Measurements from ENCODE around the gene FAM240B.

Gene FAM240B

DNA sequence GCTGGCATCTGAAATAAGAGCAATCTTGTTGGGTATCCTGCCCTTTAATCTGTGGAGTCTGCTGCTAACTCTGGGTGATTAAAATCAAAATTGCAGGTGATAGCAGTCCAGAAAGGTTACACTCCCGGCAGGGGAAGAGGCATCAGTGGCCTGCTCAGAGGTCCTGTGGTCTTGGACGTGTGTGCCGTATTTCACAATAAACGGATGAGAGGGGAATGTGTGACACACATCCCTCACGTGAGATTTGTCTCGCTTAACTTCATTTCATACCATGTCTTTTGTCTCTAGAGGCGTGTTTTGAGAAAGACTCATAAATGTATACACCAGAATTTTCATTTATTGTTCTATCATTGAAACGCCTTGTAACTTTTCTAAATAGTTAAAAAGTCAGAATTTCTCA, 36.6 kb downstream of the FAM240B start:
- no peaks in the 10 kb centered on the region for H3K36me3 ChIP-seq (ENCODE audit: insufficient read depth, low read length)
- H3K27ac ChIP-seq (ENCODE audit: low read depth, low read length): no peak overlapping the region
- H3K4me1 ChIP-seq (ENCODE audit: insufficient read depth, low read length): peaks cover 53% of the 10 kb centered on the region
- no peak overlapping the region for H3K9ac ChIP-seq (ENCODE audit: low read depth, low read length)
- 92% methylated on average over 8 of the region's 8 CpGs for WGBS
- H3K9me3 ChIP-seq (ENCODE audit: insufficient read depth, low read depth, low read length): no peaks in the 10 kb centered on the region
- no peak overlapping the region for H3K4me3 ChIP-seq (ENCODE audit: low read length)
- no peaks in the 10 kb centered on the region for H3K27me3 ChIP-seq (ENCODE audit: insufficient read depth, low read length)

DNA sequence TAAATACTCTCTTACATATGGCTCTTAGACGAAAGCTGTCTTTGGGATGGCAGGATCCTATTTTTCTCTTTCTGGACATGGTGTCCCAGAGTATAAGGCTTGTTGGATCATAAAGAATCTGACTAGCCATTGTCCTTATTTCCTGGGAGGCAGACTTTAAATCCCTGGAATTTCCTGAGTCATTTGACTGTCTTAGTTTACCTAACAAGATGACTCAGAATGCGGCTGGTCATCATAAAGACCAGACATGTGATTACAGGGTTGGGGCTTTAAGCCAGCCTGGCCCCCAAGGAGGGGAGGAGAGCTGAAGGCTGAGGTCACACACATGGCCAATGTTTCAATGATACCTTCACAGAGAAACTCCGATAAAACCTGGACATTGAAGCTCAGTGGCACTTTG, 37.2 kb downstream of the FAM240B start:
- H3K9ac ChIP-seq (ENCODE audit: low read depth, low read length): peak overlapping the region; percentile 5; the same call in 1 of the 2 replicates
- WGBS: 69% methylated on average over 2 of the region's 3 CpGs
- no peaks in the 10 kb centered on the region for H3K27me3 ChIP-seq (ENCODE audit: insufficient read depth, low read length)
- H3K9me3 ChIP-seq (ENCODE audit: insufficient read depth, low read depth, low read length): no peaks in the 10 kb centered on the region
- H3K4me1 ChIP-seq (ENCODE audit: insufficient read depth, low read length): peaks cover 48% of the 10 kb centered on the region
- no peaks in the 10 kb centered on the region for H3K36me3 ChIP-seq (ENCODE audit: insufficient read depth, low read length)
- H3K27ac ChIP-seq (ENCODE audit: low read depth, low read length): peak overlapping the region; percentile 49; the same call in 1 of the 2 replicates
- no peak overlapping the region for H3K4me3 ChIP-seq (ENCODE audit: low read length)

DNA sequence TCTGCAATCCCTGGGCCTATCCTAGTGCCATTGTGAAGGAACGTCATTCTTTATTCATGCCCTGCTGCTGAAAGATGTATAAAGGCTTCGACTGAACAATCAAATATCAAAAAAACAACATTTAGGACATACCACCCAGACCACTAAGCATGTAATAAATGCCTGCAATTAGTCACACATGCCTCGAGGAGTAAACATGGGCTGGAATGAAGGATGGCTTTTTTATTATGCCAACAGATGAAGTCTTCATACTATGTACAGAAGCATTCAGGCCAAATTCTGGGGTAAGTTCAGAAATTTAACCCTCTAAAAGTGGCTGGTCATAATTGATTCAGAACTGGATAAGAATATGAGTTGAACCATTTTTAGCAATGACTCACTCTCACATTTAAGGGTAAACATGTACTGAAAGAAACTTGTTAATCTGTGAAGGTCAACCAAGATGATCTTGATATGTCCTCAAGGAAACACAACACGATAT, 38.1 kb downstream of the FAM240B start:
- 94% methylated on average over 3 of the region's 4 CpGs for WGBS
- no peaks in the 10 kb centered on the region for H3K9me3 ChIP-seq (ENCODE audit: insufficient read depth, low read depth, low read length)
- no peak overlapping the region for H3K27ac ChIP-seq (ENCODE audit: low read depth, low read length)
- H3K4me1 ChIP-seq (ENCODE audit: insufficient read depth, low read length): peaks cover 43% of the 10 kb centered on the region
- H3K4me3 ChIP-seq (ENCODE audit: low read length): no peak overlapping the region
- no peaks in the 10 kb centered on the region for H3K27me3 ChIP-seq (ENCODE audit: insufficient read depth, low read length)
- no peaks in the 10 kb centered on the region for H3K36me3 ChIP-seq (ENCODE audit: insufficient read depth, low read length)
- no peak overlapping the region; the same call in 1 of the 2 replicates for H3K9ac ChIP-seq (ENCODE audit: low read depth, low read length)

DNA sequence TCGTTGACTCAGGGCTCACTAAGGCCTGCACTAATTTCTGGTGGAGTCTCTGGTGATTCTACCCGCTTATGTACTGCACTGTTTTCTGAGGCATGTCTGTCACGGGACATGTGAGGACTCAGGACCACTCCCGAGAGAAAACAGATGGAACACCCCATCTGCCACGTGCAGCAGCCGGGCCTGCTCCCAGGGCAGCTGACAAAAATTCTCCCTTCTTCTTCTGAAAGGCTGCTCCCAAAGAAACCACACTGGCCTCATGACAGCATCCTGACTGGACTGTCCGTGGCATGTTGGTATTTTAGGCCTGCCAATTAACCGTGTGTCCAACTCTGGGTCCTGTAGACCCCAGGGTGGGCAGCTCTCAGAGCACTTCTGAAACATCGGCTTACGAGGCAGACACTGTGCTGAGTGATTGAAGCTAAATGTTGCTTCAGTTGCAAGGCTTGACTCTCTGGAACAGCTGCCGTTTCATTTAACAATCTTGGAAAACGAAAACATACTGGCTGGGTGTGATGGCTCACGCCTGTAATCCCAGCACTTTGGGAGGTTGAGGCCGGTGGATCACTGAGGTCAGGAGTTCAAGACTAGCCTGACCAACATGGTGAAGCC, 39.0 kb downstream of the FAM240B start:
- H3K27me3 ChIP-seq (ENCODE audit: insufficient read depth, low read length): no peaks in the 10 kb centered on the region; the same call in 1 of the 2 replicates
- H3K27ac ChIP-seq (ENCODE audit: low read depth, low read length): no peak overlapping the region
- H3K9ac ChIP-seq (ENCODE audit: low read depth, low read length): no peak overlapping the region
- H3K36me3 ChIP-seq (ENCODE audit: insufficient read depth, low read length): no peaks in the 10 kb centered on the region
- H3K4me1 ChIP-seq (ENCODE audit: insufficient read depth, low read length): peaks cover 37% of the 10 kb centered on the region
- H3K4me3 ChIP-seq (ENCODE audit: low read length): no peak overlapping the region
- H3K9me3 ChIP-seq (ENCODE audit: insufficient read depth, low read depth, low read length): no peaks in the 10 kb centered on the region
- 93% methylated on average over 14 of the region's 14 CpGs for WGBS

DNA sequence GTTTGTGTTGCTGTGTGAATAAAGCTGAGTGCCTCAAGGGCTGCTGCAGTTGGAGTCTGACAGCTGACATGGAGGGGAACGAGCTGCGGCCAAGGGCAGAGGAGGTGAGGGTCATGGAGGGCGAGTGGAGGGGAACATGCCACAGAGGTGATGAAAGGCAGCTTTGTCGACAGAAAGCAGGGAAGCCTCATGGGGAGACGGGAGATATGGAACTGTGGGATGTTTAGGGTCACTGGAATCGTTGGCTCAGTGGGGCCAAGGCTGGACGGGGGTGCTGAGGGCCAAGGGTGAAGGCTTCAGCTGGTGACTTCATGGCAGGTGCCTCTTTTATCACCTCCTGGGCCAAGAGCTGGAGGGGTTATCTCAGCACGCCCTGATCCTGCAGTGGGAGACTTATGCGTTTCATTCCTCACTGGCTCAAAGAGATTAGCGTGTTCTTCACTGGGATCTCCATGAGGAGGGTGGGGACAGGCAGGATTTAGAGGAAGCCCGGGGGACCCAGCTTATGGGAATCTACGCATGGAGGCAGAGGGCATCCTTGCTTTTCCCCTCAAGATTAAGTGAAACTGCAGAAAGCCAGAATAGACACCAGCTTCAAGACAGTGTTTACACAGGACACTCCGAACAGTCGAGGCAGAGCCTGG, 42.2 kb downstream of the FAM240B start:
- Histone ChIP-seq H3K9ac (ENCODE audit: low read depth, low read length) (no peak overlapping the region), H3K9me3 (ENCODE audit: insufficient read depth, low read depth, low read length) (no peaks in the 10 kb centered on the region), H3K27ac (ENCODE audit: low read depth, low read length) (no peak overlapping the region), H3K27me3 (ENCODE audit: insufficient read depth, low read length) (no peaks in the 10 kb centered on the region; the same call in 1 of the 2 replicates), H3K36me3 (ENCODE audit: insufficient read depth, low read length) (no peaks in the 10 kb centered on the region), H3K4me3 (ENCODE audit: low read length) (no peak overlapping the region), H3K4me1 (ENCODE audit: insufficient read depth, low read length) (peaks cover 22% of the 10 kb centered on the region)
- 88% methylated on average over 14 of the region's 14 CpGs for WGBS

DNA sequence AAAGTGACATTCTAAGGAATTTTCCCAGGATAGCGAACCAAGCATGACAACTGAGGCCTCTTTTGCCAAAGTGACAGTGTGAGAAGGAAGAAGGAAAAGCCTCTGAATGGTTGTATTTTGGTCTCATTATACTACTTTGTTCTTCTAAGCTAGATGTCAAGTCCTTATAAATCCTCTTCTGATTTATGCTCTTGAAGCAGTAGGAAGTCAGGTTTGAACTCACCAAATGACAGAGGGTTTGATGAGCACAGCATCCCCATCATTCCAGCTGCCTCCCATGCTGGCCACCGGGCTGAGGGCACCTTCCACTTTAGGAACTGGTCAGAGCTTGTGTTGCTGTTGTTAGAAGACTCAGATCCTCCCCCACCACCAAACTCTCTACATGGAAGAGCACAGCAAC, 44.1 kb downstream of the FAM240B start:
- no peak overlapping the region for H3K27ac ChIP-seq (ENCODE audit: low read depth, low read length)
- H3K9me3 ChIP-seq (ENCODE audit: insufficient read depth, low read depth, low read length): no peaks in the 10 kb centered on the region
- no peaks in the 10 kb centered on the region; the same call in 1 of the 2 replicates for H3K27me3 ChIP-seq (ENCODE audit: insufficient read depth, low read length)
- H3K4me3 ChIP-seq (ENCODE audit: low read length): no peak overlapping the region
- no peaks in the 10 kb centered on the region for H3K36me3 ChIP-seq (ENCODE audit: insufficient read depth, low read length)
- H3K9ac ChIP-seq (ENCODE audit: low read depth, low read length): no peak overlapping the region
- H3K4me1 ChIP-seq (ENCODE audit: insufficient read depth, low read length): peaks cover 28% of the 10 kb centered on the region
- WGBS: 96% methylated on average over 2 of the region's 2 CpGs

DNA sequence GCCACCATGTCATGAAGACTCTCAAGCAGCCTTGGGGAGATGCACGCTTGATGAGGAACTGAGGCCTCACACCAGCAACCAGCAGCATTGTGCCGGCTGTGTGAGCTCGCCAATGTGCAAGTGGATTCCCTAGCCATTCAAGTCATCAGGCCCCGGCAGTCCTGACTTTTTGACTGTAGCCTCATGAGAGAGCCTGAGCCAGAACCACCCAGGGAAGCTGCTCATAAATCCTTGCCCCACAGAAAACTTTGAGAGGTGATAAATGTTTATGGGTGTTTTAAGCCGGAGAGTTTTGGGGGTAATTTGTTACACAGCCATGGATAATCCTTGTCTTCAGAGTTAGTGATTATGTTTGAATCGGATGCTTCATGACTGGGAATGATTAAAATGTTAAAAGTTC, 44.7 kb downstream of the FAM240B start:
- H3K27ac ChIP-seq (ENCODE audit: low read depth, low read length): no peak overlapping the region
- WGBS: 92% methylated on average over 5 of the region's 6 CpGs

DNA sequence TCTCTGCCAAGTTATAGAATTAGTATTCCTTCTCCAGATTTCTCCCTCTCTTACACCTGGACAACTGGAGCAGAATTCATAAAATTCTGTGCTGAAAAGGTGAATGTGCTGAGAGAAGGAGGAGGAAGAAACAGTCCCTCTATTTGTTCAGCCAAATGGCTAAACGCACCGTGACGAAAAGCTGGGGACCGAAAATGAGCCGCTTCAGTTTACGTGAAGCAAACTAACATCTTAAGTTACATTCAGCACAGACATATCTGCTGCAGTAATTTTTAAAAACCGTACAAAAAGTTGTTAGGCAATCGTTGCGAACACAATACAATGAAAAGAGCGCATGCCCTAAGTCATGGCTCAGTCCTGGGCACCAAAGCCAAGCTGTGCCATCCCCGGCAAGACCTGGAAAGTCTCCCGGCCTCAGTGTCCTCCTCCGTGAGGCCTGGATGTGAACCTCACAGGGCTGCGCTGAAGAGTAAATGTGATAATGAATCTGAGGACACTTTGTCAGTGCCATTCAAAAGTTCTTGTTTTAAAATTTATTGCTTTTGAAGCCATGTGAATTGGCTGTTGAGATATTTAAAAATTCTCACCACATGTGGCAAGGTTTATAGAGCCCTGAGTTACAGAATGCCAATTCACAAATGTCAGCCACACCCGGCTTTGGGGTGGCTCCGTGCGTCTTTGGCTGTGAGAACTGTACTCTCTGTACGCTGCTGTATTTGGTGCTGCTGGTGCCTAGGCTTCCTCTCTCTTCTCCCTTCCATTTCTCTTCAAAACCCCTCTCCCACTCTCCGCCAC, 46.3 kb downstream of the FAM240B start:
- H3K9ac ChIP-seq (ENCODE audit: low read depth, low read length): no peak overlapping the region
- no peak overlapping the region; the same call in 1 of the 2 replicates for H3K27ac ChIP-seq (ENCODE audit: low read depth, low read length)
- no peaks in the 10 kb centered on the region for H3K9me3 ChIP-seq (ENCODE audit: insufficient read depth, low read depth, low read length)
- H3K36me3 ChIP-seq (ENCODE audit: insufficient read depth, low read length): no peaks in the 10 kb centered on the region
- no peaks in the 10 kb centered on the region; the same call in 1 of the 2 replicates for H3K27me3 ChIP-seq (ENCODE audit: insufficient read depth, low read length)
- 95% methylated on average over 19 of the region's 19 CpGs for WGBS
- H3K4me1 ChIP-seq (ENCODE audit: insufficient read depth, low read length): peaks cover 28% of the 10 kb centered on the region
- no peak overlapping the region for H3K4me3 ChIP-seq (ENCODE audit: low read length)

More for the DNA sequence above, 44.7 kb downstream of the FAM240B start:
- Histone ChIP-seq H3K4me3 (ENCODE audit: low read length) (no peak overlapping the region), H3K27me3 (ENCODE audit: insufficient read depth, low read length) (no peaks in the 10 kb centered on the region; the same call in 1 of the 2 replicates), H3K9me3 (ENCODE audit: insufficient read depth, low read depth, low read length) (no peaks in the 10 kb centered on the region), H3K36me3 (ENCODE audit: insufficient read depth, low read length) (no peaks in the 10 kb centered on the region), H3K9ac (ENCODE audit: low read depth, low read length) (no peak overlapping the region), H3K4me1 (ENCODE audit: insufficient read depth, low read length) (peaks cover 28% of the 10 kb centered on the region)

DNA sequence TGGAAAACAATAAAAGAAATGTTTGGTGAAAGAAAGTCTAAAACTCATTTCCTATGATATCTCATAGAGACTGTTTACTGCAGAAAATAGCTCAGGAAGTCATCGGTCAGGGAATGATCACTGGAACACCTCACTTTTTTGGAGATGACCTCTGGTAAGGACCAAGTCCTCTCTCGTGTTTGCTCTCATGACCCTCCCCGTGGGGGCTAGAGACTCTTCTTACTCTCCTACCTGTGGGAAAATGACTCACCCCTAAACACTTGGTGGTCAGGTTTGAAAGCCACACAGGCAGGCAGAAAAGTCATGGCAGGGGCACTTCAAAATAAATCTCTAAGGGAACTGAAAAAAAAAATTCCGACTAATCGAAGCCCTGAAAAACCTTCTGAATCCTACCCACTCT, 48.2 kb downstream of the FAM240B start:
- no peaks in the 10 kb centered on the region for H3K36me3 ChIP-seq (ENCODE audit: insufficient read depth, low read length)
- WGBS: 74% methylated on average over 5 of the region's 5 CpGs
- no peak overlapping the region for H3K9ac ChIP-seq (ENCODE audit: low read depth, low read length)
- peak overlapping the region; percentile 53 for H3K27ac ChIP-seq (ENCODE audit: low read depth, low read length)
- no peaks in the 10 kb centered on the region; the same call in 1 of the 2 replicates for H3K27me3 ChIP-seq (ENCODE audit: insufficient read depth, low read length)
- H3K4me3 ChIP-seq (ENCODE audit: low read length): no peak overlapping the region
- H3K4me1 ChIP-seq (ENCODE audit: insufficient read depth, low read length): peaks cover 24% of the 10 kb centered on the region
- H3K9me3 ChIP-seq (ENCODE audit: insufficient read depth, low read depth, low read length): no peaks in the 10 kb centered on the region

DNA sequence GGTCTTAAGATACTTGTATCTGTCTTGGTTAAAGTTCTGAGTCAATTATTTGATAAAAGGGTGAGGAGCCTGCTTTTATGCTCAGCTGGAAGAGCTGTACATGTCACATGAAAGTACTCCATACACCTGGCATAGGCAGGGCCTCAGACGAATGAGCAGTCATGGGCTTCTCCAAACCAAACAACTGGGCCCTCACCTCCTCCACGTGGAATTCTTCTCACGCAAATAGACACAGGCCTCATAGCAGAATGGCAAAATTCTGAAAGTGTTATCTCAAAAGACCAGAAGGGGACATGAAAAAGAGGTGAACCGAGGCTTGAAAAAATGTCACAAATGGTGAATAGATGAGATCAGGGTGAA, 48.6 kb downstream of the FAM240B start:
- H3K4me1 ChIP-seq (ENCODE audit: insufficient read depth, low read length): peaks cover 24% of the 10 kb centered on the region
- no peak overlapping the region for H3K9ac ChIP-seq (ENCODE audit: low read depth, low read length)
- H3K27me3 ChIP-seq (ENCODE audit: insufficient read depth, low read length): no peaks in the 10 kb centered on the region; the same call in 1 of the 2 replicates
- 86% methylated on average over 3 of the region's 4 CpGs for WGBS
- H3K4me3 ChIP-seq (ENCODE audit: low read length): no peak overlapping the region
- H3K36me3 ChIP-seq (ENCODE audit: insufficient read depth, low read length): no peaks in the 10 kb centered on the region
- no peaks in the 10 kb centered on the region for H3K9me3 ChIP-seq (ENCODE audit: insufficient read depth, low read depth, low read length)
- H3K27ac ChIP-seq (ENCODE audit: low read depth, low read length): no peak overlapping the region
